Upper lobe of left lung (tissue), 6 donors: ENCODE data around the gene CFAP221. TPM values are rescaled to one million over a fixed set of nuclear protein-coding genes. Genes with fewer than 3 reads are reported as not detected.

Experiments
- ATAC-seq, 2 donors: fragments of 200-7000 bp; cut with Tn5 transposase; one replicate each; pipeline ENCODE4 v1.9.1; 2022; ENCODE audit warnings: mild to moderate bottlenecking in 2 of 2, moderate library complexity in 2 of 2; ENCODE audit not compliant: low FRiP score in 2 of 2
- DNase-seq, 2 donors: peaks; one replicate each; pipeline ENCODE4 v3.0.0-alpha.2; 2019 to 2020
- H3K27ac ChIP-seq, 4 donors: fragments of 200-600 bp; sonication (generic); one replicate each; pipeline ENCODE4 v1.5.1; 2016 to 2019
- H3K27me3 ChIP-seq, 4 donors: fragments of 200-600 bp; sonication (generic); one replicate each; pipeline ENCODE4 v1.5.1; 2017 to 2019
- H3K36me3 ChIP-seq, 4 donors: fragments of 200-600 bp; sonication (generic); one replicate each; pipeline ENCODE4 v1.5.1; 2016 to 2019
- H3K4me1 ChIP-seq, 4 donors: fragments of 200-600 bp; sonication (generic); one replicate each; pipeline ENCODE4 v1.5.1; 2018 to 2019
- H3K4me3 ChIP-seq, 4 donors: fragments of 200-600 bp; sonication (generic); one replicate each; pipeline ENCODE4 v1.5.1; 2017 to 2019; ENCODE audit warnings: mild to moderate bottlenecking in 2 of 4, moderate library complexity in 1 of 4
- H3K9me3 ChIP-seq, 4 donors: fragments of 200-600 bp; sonication (generic); one replicate each; pipeline ENCODE4 v1.5.1; 2018 to 2019
- CTCF ChIP-seq, 6 experiments: fragments of 450-650 bp in 4 of 6; fragments of 200-600 bp in 2 of 6; sonication (generic) in 2 of 6; IDR thresholded peaks; one replicate each; pipeline ENCODE4 v1.5.1; 2016 to 2019; ENCODE audit warnings: antibody characterized with exemption in 6 of 6
- EP300 ChIP-seq, 4 donors: sonication (generic); formaldehyde crosslinking; IDR thresholded peaks; one replicate each; pipeline ENCODE4 v1.5.1; 2017; ENCODE audit warnings: antibody characterized with exemption in 4 of 4, control low read depth in 2 of 4
- POLR2A ChIP-seq, 4 donors: fragments of 450-650 bp; IDR thresholded peaks; one replicate each; pipeline ENCODE4 v1.5.1; 2016 to 2017; ENCODE audit warnings: antibody characterized with exemption in 4 of 4, mild to moderate bottlenecking in 2 of 4
- POLR2AphosphoS5 ChIP-seq, 2 donors: sonication (generic); formaldehyde crosslinking; IDR thresholded peaks; one replicate each; pipeline ENCODE4 v1.5.1; 2017; ENCODE audit warnings: antibody characterized with exemption in 2 of 2
- WGBS, 2 donors: methylation state at CpG; one replicate each; pipeline ENCODE4 v1.1.5; 2017 to 2018; 5-methylcytosine and 5-hydroxymethylcytosine counted together
- total RNA-seq, 6 donors: library from RNA; depleted of rRNA in 4 of 6; stranded (reverse); fragments of >200 nt in 4 of 6; gene quantifications; one replicate each; pipeline versions ENCODE4 v1.1.0 to v1.2.1, GENCODE V29; 2016 to 2021
- donor health status: DM: no; HTN: no; CAD: no; lungs with moderate emphysema.
- donor health status: DM: no; HTN: yes; CAD: no; lungs with severe emphysema.

Gene CFAP221
- total RNA-seq, 6 donors from 2014 or later: 13.9 to 67.5 (median 30.9) TPM

GRCh38 chr2:119596638-119597037 is 52.4 kb downstream of the CFAP221 start:
- TF ChIP-seq POLR2A (IDR thresholded peaks at IDR 0.05): no peak
- no peak for TF ChIP-seq POLR2AphosphoS5 (IDR thresholded peaks at IDR 0.05)
- TF ChIP-seq CTCF (IDR thresholded peaks at IDR 0.05): no peak
- no peak for TF ChIP-seq EP300 (IDR thresholded peaks at IDR 0.05)
- 87 to 91% methylated on average over 6 of the region's 6 CpGs for WGBS, 2 donors
- Histone ChIP-seq H3K27ac (no peak overlapping the region), H3K9me3 (no peaks in the 10 kb centered on the region), H3K4me3 (no peak overlapping the region), H3K27me3 (no peaks in the 10 kb centered on the region), H3K36me3 (no peaks in the 10 kb centered on the region), H3K4me1 (no peaks in the 10 kb centered on the region)
- no peak for DNase-seq
- ATAC-seq: no peak

GRCh38 chr2:119598596-119599263 is 54.5 kb downstream of the CFAP221 start:
- no peak overlapping the region for H3K27ac ChIP-seq
- no peak for TF ChIP-seq POLR2AphosphoS5 (IDR thresholded peaks at IDR 0.05)
- TF ChIP-seq CTCF (IDR thresholded peaks at IDR 0.05): no peak
- no peak for TF ChIP-seq EP300 (IDR thresholded peaks at IDR 0.05)
- TF ChIP-seq POLR2A (IDR thresholded peaks at IDR 0.05): no peak
- WGBS, 2 donors: 64 to 66% methylated on average over 5 of the region's 5 CpGs

DNA sequence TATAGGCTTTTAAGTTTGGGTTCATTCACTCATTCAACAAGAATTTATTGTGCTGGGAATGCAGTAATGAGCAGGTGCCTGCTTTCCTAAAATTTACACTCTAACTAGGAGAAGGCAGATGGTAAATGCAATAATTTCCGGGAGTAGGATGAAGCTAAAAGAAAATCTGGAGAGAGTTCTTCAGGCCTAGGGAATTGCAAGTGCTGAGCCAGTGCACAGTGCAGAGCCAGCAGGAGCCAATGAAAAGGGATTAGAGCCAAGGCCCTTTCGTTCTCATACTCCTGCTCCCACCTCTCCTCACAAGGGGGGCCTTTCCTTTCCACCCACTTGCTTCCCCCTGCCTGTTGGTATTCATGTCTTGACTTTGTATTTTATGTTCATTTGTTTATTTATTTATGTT is 55.1 kb downstream of the CFAP221 start:
- 81 to 96% methylated on average over 2 of the region's 2 CpGs for WGBS, 2 donors

More at GRCh38 chr2:119598596-119599263, 54.5 kb downstream of the CFAP221 start:
- DNase-seq: no peak
- no peaks in the 10 kb centered on the region for H3K9me3 ChIP-seq
- no peak for ATAC-seq
- no peaks in the 10 kb centered on the region for H3K36me3 ChIP-seq
- H3K27me3 ChIP-seq: no peaks in the 10 kb centered on the region
- H3K4me1 ChIP-seq: no peaks in the 10 kb centered on the region
- H3K4me3 ChIP-seq: no peak overlapping the region

DNA sequence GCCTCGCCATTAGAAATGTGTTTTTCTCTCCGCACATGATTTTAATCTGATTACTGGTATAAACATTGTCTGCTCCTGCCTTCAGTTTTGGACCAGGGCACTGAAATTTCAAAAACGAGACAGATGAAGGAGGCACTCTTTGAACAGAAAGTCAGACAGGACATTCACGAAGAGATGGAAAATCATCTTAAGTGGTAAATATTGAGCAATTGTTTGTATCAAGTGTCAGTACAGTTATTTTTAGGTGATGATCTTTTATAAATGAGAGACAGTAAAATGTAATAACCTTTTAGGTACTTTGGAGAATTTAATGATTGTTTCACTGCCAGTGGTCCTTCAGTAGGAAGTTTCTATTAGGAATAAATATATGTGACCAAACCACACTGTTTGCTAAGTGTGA is 60.8 kb downstream of the CFAP221 start:
- TF ChIP-seq POLR2AphosphoS5 (IDR thresholded peaks at IDR 0.05) (no peak), CTCF (IDR thresholded peaks at IDR 0.05) (no peak), EP300 (IDR thresholded peaks at IDR 0.05) (no peak), POLR2A (IDR thresholded peaks at IDR 0.05) (no peak)
- Histone ChIP-seq H3K27ac (no peak overlapping the region), H3K36me3 (no peaks in the 10 kb centered on the region), H3K27me3 (no peaks in the 10 kb centered on the region), H3K4me3 (no peak overlapping the region), H3K9me3 (no peaks in the 10 kb centered on the region), H3K4me1 (no peaks in the 10 kb centered on the region)
- DNase-seq (no peak), ATAC-seq (no peak)
- 79 to 82% methylated on average over 4 of the region's 4 CpGs for WGBS, 2 donors

More for the DNA sequence above, 55.1 kb downstream of the CFAP221 start:
- no peaks in the 10 kb centered on the region for H3K9me3 ChIP-seq
- no peaks in the 10 kb centered on the region for H3K4me1 ChIP-seq
- no peak overlapping the region for H3K4me3 ChIP-seq
- ATAC-seq (no peak), DNase-seq (no peak)
- H3K27me3 ChIP-seq: no peaks in the 10 kb centered on the region
- no peak overlapping the region for H3K27ac ChIP-seq
- no peaks in the 10 kb centered on the region for H3K36me3 ChIP-seq
- no peak for TF ChIP-seq POLR2A (IDR thresholded peaks at IDR 0.05)
- no peak for TF ChIP-seq EP300 (IDR thresholded peaks at IDR 0.05)
- no peak for TF ChIP-seq POLR2AphosphoS5 (IDR thresholded peaks at IDR 0.05)
- no peak for TF ChIP-seq CTCF (IDR thresholded peaks at IDR 0.05)

DNA sequence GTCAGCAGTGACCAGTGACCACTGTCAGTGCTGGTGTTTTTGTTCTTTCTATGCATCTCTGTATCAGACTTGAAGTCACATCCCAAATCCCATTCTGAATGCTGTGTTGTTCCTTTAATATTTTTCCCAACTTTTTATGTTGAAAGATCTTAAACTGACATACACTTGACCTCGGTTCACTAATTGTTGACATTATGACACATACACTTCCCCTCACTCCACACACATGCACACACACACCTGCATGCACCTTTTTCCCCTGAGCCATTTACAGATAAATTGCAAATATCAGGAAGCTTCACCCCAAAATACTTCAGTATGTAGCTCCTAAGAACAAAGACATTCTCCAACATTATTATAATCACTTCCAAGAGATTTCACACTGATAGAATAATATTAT is 62.4 kb downstream of the CFAP221 start:
- ATAC-seq (no peak), DNase-seq (no peak)
- Histone ChIP-seq H3K27me3 (no peaks in the 10 kb centered on the region), H3K4me1 (no peaks in the 10 kb centered on the region), H3K27ac (no peak overlapping the region), H3K9me3 (no peaks in the 10 kb centered on the region), H3K4me3 (no peak overlapping the region), H3K36me3 (no peaks in the 10 kb centered on the region)
- 36 to 61% methylated on average over 1 of the region's 1 CpG for WGBS, 2 donors
- TF ChIP-seq POLR2A (IDR thresholded peaks at IDR 0.05) (no peak), CTCF (IDR thresholded peaks at IDR 0.05) (no peak), POLR2AphosphoS5 (IDR thresholded peaks at IDR 0.05) (no peak), EP300 (IDR thresholded peaks at IDR 0.05) (no peak)
